Loucy (cell line): Measurements from ENCODE around the gene VANGL1.

Source experiments
- H2AFZ ChIP-seq: fragments of 200-600 bp; sonication (generic); 2 replicates; pipeline ENCODE4 v1.6.0; 2016; ENCODE audit warnings: antibody characterized with exemption, mild to moderate bottlenecking, low read length, moderate library complexity
- H3F3A ChIP-seq: fragments of 200-600 bp; 2 replicates; pipeline ENCODE4 v1.6.0; 2016; ENCODE audit warnings: antibody characterized with exemption, low read depth, mild to moderate bottlenecking
- H3K27me3 ChIP-seq: fragments of 200-600 bp; sonication (generic); 2 replicates; pipeline ENCODE4 v1.6.1; 2014; ENCODE audit warnings: low read length, mild to moderate bottlenecking; ENCODE audit not compliant: insufficient read depth, poor library complexity, severe bottlenecking
- H3K36me3 ChIP-seq: fragments of 200-600 bp; sonication (generic); 2 replicates; pipeline ENCODE4 v1.6.1; 2016; ENCODE audit warnings: low read length; ENCODE audit not compliant: insufficient read depth
- H3K4me1 ChIP-seq: fragments of 200-600 bp; sonication (generic); 2 replicates; pipeline ENCODE4 v1.5.1; 2014; ENCODE audit warnings: low read length, mild to moderate bottlenecking; ENCODE audit not compliant: insufficient read depth, poor library complexity, severe bottlenecking
- H3K4me2 ChIP-seq: fragments of 200-600 bp; sonication (generic); 2 replicates; pipeline ENCODE4 v1.6.0; 2014; ENCODE audit warnings: antibody characterized with exemption, low read length, low read depth, mild to moderate bottlenecking; ENCODE audit not compliant: poor library complexity, severe bottlenecking
- H3K4me3 ChIP-seq: fragments of 200-600 bp; sonication (generic); 2 replicates; pipeline ENCODE4 v1.5.1; 2014; ENCODE audit warnings: low read length, mild to moderate bottlenecking, mixed read lengths; ENCODE audit not compliant: poor library complexity, severe bottlenecking
- H3K79me2 ChIP-seq: fragments of 200-600 bp; sonication (generic); 2 replicates; pipeline ENCODE4 v1.6.1; 2014; ENCODE audit warnings: low read length; ENCODE audit not compliant: insufficient read depth
- H3K9ac ChIP-seq: fragments of 200-600 bp; sonication (generic); 2 replicates; pipeline ENCODE4 v1.6.0; 2014; ENCODE audit warnings: mild to moderate bottlenecking, low read depth, low read length, moderate library complexity; ENCODE audit not compliant: poor library complexity, severe bottlenecking
- H3K9me2 ChIP-seq: fragments of 200-600 bp; sonication (generic); replicated peaks from 2 replicates; pipeline ENCODE4 v1.6.1; 2016; ENCODE audit warnings: low read depth, low read length, mixed read lengths
- H3K9me3 ChIP-seq: fragments of 200-600 bp; sonication (generic); 2 replicates; pipeline ENCODE4 v1.6.1; 2014; ENCODE audit warnings: mild to moderate bottlenecking, antibody characterized with exemption, low read length, low read depth; ENCODE audit not compliant: insufficient read depth
- H4K20me1 ChIP-seq: fragments of 200-600 bp; sonication (generic); 2 replicates; pipeline ENCODE4 v1.6.0; 2014; ENCODE audit warnings: antibody characterized with exemption, low read length, mild to moderate bottlenecking; ENCODE audit not compliant: insufficient read depth, poor library complexity, severe bottlenecking
- EZH2phosphoT487 ChIP-seq: fragments of 200-600 bp; IDR thresholded peaks from 2 replicates; pipeline ENCODE4 v1.6.1; 2018; ENCODE audit warnings: antibody characterized with exemption, mild to moderate bottlenecking, moderate library complexity, borderline replicate concordance
- TF ChIP-seq, protein P1 (sequence below): fragments of 200-600 bp; sonication (generic); conservative IDR thresholded peaks from 2 replicates; pipeline ENCODE4 v1.5.1; 2014; ENCODE audit warnings: mild to moderate bottlenecking, antibody characterized with exemption, low read length

The VANGL1 gene

DNA sequence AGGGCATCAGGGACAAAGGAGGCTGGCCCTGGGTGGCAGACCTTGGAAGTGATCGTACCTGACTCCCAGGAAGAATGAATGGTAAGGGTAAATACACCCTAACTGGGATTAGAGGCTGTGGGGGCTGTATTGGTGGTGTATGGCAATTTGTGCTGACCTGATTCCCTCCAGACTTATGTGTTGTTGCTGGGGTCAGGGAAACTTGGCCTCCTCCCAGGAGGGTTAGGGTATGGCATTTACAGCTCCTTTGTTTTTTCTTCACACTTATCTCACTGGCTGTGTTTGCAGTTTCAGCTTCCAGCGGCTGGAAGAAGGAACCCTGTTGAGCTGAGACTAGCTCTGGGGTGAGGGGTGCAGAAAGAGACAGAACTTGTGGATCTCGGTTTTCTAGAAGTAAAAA is 8.2 kb downstream of the VANGL1 start:
- H3K27me3 ChIP-seq = no peaks in the 10 kb centered on the region
- H3K9me2 ChIP-seq = no peaks in the 10 kb centered on the region
- TF ChIP-seq, protein P1, sequence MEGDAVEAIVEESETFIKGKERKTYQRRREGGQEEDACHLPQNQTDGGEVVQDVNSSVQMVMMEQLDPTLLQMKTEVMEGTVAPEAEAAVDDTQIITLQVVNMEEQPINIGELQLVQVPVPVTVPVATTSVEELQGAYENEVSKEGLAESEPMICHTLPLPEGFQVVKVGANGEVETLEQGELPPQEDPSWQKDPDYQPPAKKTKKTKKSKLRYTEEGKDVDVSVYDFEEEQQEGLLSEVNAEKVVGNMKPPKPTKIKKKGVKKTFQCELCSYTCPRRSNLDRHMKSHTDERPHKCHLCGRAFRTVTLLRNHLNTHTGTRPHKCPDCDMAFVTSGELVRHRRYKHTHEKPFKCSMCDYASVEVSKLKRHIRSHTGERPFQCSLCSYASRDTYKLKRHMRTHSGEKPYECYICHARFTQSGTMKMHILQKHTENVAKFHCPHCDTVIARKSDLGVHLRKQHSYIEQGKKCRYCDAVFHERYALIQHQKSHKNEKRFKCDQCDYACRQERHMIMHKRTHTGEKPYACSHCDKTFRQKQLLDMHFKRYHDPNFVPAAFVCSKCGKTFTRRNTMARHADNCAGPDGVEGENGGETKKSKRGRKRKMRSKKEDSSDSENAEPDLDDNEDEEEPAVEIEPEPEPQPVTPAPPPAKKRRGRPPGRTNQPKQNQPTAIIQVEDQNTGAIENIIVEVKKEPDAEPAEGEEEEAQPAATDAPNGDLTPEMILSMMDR = no peak
- TF ChIP-seq EZH2phosphoT487 = no peak
- peak overlapping the region; percentile 63 for H3K9ac ChIP-seq
- H3K4me2 ChIP-seq = peak overlapping the region; percentile 98
- peaks cover 23% of the 10 kb centered on the region for H4K20me1 ChIP-seq
- H2AFZ ChIP-seq = no peak overlapping the region
- no peaks in the 10 kb centered on the region for H3K9me3 ChIP-seq
- peak overlapping the region; percentile 88 for H3K4me3 ChIP-seq
- H3K79me2 ChIP-seq = peaks cover 98% of the 10 kb centered on the region
- peaks cover 79% of the 10 kb centered on the region for H3K4me1 ChIP-seq
- H3F3A ChIP-seq = 0 out of 2 replicates have a peak, but pooled peaks cover 5% of the 10 kb centered on the region
- H3K36me3 ChIP-seq = peaks cover 35% of the 10 kb centered on the region

DNA sequence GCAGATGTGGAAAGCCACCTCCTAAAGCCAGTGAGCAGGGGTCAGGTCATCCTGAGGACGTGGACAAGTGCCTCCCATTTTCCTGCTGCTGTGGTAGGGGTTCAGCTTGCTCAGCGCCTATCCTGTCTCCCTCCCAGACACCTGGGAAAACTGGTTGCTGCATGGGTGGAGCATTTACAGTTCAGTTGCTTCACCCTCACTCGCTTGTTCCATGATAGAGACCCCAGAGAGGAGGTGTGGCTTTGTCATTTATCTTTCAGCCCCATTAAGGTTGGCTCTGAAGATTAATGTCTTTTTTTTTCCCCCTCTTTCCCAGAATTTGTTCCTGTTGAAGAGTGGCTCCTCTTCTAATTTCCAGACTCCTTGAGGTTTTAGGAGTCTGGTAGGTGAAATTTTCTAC is 9.2 kb downstream of the VANGL1 start:
- Histone ChIP-seq H3K4me2 (peak overlapping the region; percentile 98), H3K4me1 (peaks cover 78% of the 10 kb centered on the region), H3K4me3 (no peak overlapping the region), H3K36me3 (peaks cover 35% of the 10 kb centered on the region), H4K20me1 (peaks cover 23% of the 10 kb centered on the region), H2AFZ (no peak overlapping the region), H3K9ac (peak overlapping the region; percentile 63), H3K27me3 (no peaks in the 10 kb centered on the region), H3F3A (0 out of 2 replicates have a peak, but pooled peaks cover 8% of the 10 kb centered on the region), H3K9me2 (no peaks in the 10 kb centered on the region), H3K9me3 (no peaks in the 10 kb centered on the region), H3K79me2 (peaks cover 98% of the 10 kb centered on the region)
- TF ChIP-seq, protein P1 = no peak
- no peak for TF ChIP-seq EZH2phosphoT487

DNA sequence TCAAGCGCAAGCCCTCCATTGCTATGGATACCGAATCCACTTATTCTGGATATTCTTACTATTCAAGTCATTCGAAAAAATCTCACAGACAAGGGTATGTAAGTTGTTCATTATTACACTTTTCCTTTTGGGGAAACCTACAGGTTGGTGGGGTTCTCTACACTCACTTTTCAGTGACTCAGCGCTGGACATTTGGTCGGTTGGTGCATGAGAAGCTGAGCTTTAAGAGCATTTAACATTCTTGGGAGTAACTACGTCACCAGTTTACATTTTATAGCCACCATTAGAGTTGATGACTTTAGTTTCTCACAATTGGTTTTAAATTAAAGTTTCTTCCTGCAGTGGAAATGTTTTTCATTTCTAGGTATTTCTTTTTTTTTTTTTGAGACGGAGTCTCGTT is 9.6 kb downstream of the VANGL1 start:
- no peak overlapping the region for H2AFZ ChIP-seq
- H4K20me1 ChIP-seq = peaks cover 23% of the 10 kb centered on the region
- 0 out of 2 replicates have a peak, but pooled peaks cover 8% of the 10 kb centered on the region for H3F3A ChIP-seq
- H3K36me3 ChIP-seq = peaks cover 35% of the 10 kb centered on the region
- H3K4me2 ChIP-seq = peak overlapping the region; percentile 98
- TF ChIP-seq, protein P1 = no peak
- no peak for TF ChIP-seq EZH2phosphoT487
- H3K4me3 ChIP-seq = no peak overlapping the region
- H3K9me3 ChIP-seq = no peaks in the 10 kb centered on the region
- H3K9me2 ChIP-seq = no peaks in the 10 kb centered on the region
- no peak overlapping the region for H3K9ac ChIP-seq
- peaks cover 98% of the 10 kb centered on the region for H3K79me2 ChIP-seq
- H3K4me1 ChIP-seq = peaks cover 78% of the 10 kb centered on the region
- no peaks in the 10 kb centered on the region for H3K27me3 ChIP-seq
